Tibial nerve (tissue), 4 donors: ENCODE measurements around the gene TPGS1.

ENCODE experiments used
- EP300 ChIP-seq, 2 donors: sonication (generic); formaldehyde crosslinking; IDR thresholded peaks; one replicate each; pipeline ENCODE4 v1.6.1; 2017; ENCODE audit warnings: antibody characterized with exemption in 2 of 2, mild to moderate bottlenecking in 1 of 2
- POLR2A ChIP-seq, 2 donors: fragments of 450-650 bp; IDR thresholded peaks; one replicate each; pipeline ENCODE4 v1.6.1; 2017; ENCODE audit warnings: antibody characterized with exemption in 2 of 2, mild to moderate bottlenecking in 2 of 2, moderate library complexity in 2 of 2
- TF ChIP-seq, protein P1 (sequence below), 5 experiments: fragments of 200-600 bp in 3 of 5; fragments of 450-650 bp in 2 of 5; sonication (generic) in 3 of 5; IDR thresholded peaks; one replicate each; pipeline ENCODE4 v1.5.1; 2016 to 2019; ENCODE audit warnings: antibody characterized with exemption in 5 of 5, mild to moderate bottlenecking in 3 of 5, moderate library complexity in 2 of 5

DNA sequence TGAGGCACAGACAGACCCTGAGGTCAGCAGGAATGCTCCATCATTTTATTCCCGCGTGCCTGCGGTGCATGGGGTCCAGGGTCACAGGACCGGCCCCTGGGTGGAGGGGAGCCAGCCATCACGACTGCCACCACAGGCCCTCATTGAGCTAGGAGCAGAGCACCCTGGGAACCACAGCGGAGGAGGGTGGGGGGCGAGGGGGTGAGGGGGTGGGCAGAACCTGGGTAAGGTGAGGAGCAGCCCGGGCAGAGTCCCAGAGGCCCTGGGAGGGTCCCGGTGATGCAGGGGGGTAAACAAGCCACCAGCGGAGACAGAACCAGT, 12.3 kb upstream of the TPGS1 start:
- TF ChIP-seq, protein P1, sequence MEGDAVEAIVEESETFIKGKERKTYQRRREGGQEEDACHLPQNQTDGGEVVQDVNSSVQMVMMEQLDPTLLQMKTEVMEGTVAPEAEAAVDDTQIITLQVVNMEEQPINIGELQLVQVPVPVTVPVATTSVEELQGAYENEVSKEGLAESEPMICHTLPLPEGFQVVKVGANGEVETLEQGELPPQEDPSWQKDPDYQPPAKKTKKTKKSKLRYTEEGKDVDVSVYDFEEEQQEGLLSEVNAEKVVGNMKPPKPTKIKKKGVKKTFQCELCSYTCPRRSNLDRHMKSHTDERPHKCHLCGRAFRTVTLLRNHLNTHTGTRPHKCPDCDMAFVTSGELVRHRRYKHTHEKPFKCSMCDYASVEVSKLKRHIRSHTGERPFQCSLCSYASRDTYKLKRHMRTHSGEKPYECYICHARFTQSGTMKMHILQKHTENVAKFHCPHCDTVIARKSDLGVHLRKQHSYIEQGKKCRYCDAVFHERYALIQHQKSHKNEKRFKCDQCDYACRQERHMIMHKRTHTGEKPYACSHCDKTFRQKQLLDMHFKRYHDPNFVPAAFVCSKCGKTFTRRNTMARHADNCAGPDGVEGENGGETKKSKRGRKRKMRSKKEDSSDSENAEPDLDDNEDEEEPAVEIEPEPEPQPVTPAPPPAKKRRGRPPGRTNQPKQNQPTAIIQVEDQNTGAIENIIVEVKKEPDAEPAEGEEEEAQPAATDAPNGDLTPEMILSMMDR (IDR thresholded peaks at IDR 0.05), result no peak
- TF ChIP-seq EP300 (IDR thresholded peaks at IDR 0.05), result no peak
- TF ChIP-seq POLR2A (IDR thresholded peaks at IDR 0.05), result no peak
